ENCODE measurements around the gene OR1A2.
"Not testable (repeated sequence)": the region's sequence is repeated elsewhere in the genome, so short reads cannot be mapped to it uniquely, and the experiment has no call there.

DNA sequence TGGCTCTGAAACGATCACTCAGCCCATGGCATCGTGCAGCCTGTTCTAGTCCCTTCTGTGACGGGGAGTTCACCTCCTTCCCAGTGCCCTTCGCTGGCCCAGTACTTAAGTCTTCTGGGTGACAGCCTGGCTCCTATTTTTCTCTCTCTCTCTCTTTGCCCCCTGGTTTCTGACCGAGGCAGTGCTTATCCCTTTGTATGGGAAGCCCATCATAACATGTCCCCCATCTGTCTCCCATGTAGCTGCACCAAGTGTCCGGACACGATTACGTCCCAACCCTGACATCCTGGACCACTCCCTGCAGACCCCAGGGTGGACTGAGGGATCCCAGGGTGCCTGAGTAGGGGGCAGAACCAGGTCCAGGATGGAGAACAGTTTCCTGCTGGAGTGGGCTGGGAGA, 35.0 kb downstream of the OR1A2 start:
- not testable (repeated sequence) for TF ChIP-seq CTCF (IDR thresholded peaks at IDR 0.05; ENCODE audit: low read depth, low read length); POLR2A (IDR thresholded peaks at IDR 0.05; ENCODE audit: extremely low read depth, insufficient read length)

Measured in NB4 (cell line).